Hippocampal formation (tissue), 2 donors: ENCODE measurements around the gene C3.
A peak's percentile ranks its signal among the peaks of the same experiment; 100 is the strongest.
"Not testable (repeated sequence)": the region's sequence is repeated elsewhere in the genome, so short reads cannot be mapped to it uniquely, and the experiment has no call there.

Source experiments
- DNase-seq, 2 donors: peaks; one replicate each; lab custom pipeline; 2025; lab: John Stamatoyannopoulos, UW

The C3 gene

DNA sequence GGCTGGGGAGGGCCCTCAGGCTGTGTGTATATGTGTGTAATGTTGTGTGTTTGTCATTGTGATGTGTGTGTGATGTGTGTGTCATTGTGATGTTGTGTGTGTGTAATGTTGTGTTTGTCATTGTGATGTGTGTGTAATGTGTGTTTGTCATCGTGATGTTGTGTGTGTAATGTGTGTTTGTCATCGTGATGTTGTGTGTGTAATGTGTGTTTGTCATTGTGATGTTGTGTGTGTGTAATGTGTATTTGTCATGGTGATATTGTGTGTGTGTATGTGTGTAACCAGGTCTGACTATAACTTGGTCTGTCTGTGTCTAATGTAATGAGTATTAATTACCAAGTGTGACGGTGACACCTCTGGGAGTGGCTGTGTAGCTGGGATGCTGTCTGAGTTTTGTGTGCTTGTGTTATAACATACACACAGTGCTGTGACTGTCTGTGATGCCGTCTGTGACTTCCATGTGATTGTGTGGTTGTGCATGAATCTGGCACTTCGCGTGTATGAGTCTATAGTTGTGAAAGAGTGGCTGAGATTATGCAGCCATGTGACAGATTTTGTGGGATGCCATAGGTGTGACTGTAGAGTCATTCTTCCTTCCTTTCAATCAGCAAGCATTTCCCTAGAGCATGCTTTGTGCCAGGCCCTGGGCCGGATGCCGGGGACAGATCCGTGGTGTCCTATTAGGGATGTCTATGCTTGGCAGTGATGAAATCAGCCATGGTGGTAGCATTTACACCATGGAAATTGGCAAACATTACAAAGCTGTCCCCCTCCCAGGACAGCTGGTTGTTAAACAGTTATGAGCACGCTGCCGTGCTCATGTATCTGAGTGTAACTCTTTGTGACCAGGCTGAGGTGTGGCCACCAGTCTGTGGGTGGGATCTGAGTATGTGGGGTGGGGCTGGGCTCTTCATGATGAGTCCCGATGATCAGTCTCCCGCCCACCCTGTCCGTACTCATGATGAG, 56.9 kb downstream of the C3 start:
- DNase-seq, result no peak

DNA sequence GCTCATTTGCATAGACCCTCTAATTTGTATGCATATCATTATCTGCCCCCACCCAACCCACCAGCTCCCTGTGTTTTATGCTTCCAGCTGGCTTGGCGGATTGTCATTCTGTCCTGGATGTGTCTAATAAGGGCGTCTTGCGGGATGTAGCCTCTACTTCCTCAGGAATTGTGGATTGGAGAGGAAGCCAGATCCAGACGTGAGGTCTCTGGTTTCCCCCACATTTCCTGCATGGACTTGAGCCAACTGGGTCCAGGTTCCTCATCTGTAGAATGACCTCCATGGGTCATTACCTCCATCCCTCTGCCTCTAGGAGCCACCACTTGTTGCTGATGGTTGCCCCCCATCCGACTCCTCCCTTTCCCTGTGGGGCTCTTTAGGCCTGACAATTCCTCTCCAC, 57.7 kb downstream of the C3 start:
- no peak for DNase-seq

DNA sequence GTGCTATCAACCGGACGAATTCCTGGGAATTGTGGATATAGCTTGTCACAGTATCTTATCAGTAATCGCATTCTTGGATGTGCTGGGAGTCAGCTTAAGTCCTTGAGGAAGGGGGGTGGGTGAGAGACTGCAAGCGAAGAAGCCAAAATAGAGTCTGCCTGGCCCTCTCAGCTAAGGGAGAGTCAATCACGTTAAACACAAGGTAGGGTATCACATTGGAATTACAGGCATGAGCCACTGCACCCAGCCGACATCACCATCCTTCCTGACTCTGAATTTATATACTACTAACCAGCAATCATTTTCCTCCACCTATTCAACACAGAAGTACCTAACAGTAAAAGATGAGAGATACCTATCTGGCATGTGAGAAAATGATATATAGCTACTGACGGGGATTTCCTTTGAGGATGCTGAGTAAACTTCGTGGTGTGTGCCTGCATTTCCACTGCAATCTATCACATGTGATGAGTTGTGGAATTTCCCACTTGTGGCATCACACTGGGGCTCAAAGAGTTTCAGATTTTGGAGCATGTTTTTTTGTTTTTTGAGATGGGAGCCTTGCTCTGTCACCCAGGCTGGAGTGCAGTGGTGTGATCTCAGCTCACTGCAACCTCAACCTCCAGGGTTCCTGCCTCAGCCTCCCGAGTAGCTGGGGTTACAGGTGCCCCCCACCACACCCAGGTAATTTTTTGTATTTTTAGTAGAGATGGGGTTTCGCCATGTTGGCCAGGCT, 58.8 kb downstream of the C3 start:
- DNase-seq, result not testable (repeated sequence)

DNA sequence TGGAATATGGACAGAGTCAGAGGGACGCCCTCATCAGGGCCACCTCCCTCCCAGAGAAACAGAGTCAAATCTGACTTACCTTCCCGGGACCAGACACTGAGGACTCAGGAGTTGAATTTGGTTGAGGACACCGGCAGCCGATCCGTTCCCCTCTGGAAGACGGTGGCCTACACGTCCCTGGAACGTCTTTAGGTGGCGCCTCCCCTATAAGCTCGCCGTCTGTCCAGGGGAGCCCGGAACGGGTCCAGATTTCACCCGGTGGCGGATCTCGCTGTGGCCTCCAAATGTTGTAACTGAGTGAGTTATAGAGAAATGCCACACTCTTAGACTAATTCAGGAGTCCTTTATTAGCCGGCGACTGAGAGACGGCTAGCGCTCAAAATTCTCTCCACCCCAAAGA, 59.5 kb downstream of the C3 start:
- DNase-seq, result no peak

DNA sequence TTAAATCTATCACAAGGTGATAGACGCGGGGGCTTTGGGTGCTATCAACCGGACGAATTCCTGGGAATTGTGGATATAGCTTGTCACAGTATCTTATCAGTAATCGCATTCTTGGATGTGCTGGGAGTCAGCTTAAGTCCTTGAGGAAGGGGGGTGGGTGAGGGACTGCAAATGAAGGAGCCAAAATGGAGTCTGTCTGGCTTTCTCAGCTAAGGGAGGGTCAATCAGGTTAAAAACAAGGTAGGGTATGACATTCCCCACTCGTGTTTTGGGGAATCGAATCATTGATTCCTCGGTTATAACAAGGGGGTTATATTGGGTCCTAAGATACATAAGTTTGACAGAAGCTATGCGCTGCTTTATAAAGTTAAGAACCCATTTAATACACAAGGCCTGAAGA, 64.1 kb downstream of the C3 start:
- not testable (repeated sequence) for DNase-seq

DNA sequence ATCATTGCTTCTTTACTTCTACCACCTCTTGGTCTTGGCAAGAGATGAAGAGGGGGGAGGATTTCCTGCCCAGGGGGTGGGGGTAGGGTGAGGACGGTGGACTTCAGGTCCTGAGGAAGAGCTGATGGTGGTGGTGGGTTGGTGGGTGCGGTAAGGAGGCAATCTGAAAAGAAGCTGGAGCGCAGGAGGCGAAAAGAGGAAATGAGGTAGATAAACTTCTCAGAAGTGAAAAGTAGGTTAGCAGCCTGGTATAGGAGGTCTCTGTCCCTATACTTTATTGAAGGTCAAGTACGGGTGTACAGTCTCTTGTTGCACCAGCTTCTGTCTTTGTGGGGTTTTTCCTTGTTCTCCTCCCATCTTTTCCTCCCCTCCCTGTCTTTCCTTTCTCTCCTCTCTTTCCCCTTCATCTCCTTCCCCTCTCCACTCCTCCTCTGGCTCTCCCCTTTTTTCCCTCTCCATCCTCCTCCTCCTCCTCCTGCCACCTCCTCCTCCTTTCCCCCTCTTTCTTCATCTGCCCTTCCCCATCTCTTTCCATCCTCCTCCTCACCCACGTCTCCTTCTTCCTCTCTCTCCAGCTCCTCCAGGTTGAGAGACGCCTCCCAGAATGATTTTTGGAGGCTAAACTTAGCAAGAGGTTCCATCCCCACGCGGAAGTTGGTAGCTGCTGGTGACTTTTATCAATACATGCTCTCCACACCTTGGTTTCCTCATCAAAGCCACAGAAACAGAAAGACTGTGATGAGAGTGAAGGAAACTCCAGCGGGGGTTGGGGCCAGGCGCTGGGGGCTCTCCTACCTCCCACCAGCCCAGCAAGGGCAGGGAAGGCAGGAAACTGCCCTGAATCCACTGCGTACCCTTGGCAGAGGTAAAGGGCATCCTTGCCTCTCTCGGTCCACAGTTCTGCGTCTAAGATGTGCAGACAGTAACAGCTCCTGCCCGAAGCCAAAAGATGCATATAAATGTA, 65.8 kb downstream of the C3 start:
- DNase-seq, result no peak

DNA sequence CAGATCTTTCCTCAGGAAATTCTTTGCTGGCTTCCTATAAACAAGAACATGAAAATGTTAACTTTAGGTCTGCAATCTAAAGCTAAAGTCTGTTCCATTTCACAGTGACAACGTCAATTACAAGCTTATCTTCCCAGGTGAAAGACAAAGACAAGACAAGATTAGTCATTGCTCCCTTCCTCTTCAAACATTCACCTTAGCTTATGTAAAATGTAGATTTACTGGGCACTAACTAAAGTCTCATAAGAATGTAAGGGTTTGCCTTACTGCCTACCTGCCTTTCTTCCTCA, 67.7 kb downstream of the C3 start:
- no peak for DNase-seq

DNA sequence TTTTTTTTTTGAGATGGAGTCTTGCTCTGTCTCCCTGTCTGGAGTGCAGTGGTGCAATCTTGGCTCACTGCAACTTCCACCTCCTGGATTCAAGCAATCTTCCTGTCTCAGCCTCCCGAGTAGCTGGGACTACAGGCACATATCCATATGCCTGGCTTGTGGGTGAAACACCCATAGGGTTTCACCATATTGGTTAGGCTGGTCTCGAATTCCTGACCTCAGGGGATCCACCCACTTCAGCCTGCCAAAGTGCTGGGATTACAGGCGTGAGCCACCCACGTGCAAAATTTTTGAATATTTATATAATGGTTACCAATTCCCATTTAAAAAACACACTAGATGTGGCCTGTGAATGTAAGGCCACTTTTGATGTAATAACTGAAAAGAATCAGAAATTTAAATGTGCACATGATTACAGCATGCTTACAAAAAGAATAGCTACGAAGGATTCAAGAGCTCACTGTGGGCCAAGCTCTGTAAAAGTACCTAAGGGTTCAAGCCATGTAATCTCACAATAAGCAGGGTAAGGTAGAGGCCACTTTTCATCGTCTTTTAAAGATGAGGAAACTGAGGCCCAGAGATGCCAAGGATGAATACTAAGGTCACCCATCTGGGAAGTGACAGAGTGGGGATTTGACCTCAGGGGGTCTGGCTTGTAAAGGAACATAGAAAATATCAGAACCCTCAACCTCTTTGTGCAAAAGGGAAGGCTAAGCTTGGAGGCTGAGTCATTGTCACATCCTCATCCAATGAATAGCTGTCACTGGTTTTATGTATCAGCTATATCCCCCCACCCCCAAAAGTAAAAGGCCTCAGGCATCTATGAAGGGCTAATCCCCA, 68.3 kb downstream of the C3 start:
- DNase-seq, result no peak

DNA sequence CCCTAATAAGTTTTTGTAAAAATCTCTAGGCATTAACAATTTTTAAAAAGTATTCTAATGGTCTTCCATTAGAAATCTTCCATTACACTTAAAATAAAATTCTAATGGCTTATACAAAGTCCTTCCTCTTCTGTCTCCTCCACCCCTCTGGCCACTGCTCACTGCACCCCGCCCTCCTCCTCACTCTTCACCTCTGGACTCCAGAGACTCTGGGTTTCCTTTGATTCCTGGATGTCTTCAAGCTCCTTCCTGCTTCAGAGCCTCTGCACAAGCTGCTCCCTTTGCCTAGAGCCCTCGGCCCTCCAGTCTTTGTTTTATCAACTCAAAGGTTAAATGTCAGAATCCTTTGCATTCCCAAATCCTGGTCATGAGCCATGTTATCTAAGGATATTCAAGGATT, 71.3 kb downstream of the C3 start:
- no peak for DNase-seq

DNA sequence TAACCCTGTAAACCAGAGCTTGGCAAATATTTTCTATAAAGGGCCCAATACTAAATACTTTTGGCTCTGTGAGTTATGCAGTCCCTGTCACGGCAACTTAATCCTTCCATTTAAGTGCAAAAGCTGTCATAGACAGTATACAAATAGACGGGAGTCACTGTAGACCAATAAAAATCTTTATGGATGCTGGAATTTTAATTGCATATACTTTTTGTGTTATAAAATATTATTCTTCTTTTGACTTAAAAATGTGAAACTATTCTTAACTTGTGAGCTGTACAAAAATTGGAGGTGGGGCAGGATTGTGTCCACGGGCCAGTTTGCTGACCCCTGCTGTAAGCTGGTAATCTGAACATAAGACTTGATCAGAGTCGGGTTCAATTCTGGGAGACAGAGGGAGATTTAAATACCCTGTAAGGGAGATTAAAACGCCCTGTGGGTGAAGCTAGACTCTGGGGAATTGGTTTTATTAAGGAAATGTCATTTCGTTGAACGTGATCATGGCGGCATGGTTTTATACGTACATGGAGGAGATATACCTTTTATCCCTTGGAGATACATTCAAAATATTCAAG, 72.2 kb downstream of the C3 start:
- no peak for DNase-seq

DNA sequence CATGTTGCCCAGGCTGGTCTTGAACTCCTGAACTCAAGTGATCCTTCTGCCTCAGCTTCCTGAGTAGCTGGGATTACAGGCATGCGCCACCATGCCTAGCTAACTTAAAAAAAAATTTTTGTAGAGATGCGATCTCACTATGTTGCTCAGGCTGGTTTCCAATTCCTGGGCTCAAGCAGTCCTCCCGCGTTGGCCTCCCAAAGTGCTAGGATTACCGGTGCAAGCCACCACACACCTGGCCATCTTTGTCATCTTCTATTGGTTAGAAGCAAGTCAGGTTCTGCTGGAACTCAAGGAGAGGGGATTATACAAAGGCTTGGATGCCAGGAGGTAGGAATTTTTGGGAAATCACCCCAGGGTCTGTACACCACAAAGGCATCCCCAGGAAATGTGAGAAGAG, 75.7 kb downstream of the C3 start:
- no peak for DNase-seq

DNA sequence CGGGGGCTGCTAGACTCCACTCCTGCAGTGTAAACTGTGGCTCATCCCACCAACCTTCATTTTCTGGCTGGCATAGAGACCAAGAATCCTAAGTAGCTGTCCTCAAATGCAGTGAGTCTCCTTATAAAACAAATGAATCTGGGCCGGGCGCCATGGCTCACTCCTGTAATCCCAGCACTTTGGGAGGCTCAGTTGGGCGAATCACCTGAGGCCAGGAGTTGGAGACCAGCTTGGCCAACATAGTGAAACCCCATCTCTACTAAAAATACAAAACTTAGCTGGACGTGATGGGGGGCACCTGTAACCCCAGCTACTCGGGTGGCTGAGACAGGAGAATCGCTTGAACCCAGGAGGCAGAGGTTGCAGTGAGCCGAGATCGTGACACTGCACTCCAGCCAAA, 80.1 kb downstream of the C3 start:
- DNase-seq, result not testable (repeated sequence)

DNA sequence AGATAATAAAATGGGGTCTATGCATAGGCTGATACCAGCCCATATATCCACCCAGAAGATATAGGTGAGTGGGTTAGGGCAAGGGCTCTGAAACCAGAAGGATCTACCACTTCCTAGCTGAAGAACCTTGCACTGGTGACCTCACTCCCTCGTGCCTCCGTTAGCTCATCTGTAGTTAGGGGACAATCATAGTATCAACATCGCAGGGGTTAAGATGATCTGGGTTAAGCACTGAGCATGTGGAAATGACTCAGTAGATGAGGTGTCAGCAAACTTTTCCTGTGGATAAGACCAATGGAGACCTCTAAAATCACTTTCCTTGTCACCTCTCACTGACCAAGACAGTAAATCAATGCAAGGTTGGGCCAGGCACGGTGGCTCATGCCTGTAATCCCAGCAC, 81.0 kb downstream of the C3 start:
- DNase-seq, result no peak

DNA sequence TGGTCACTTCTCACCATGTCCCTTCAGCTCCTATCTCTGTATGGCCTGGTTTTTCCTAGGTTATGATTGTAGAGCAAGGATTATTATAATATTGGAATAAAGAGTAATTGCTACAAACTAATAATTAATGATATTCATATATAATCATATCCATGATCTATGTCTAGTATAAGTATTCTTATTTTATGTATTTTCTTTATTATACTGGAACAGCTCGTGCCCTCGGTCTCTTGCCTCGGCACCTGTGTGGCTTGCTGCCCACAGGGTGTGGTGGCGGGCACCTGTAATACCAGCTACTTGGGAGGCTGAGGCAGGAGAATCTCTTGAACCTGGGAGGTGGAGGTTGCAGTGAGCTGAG, 87.0 kb downstream of the C3 start:
- DNase-seq, result not testable (repeated sequence)

DNA sequence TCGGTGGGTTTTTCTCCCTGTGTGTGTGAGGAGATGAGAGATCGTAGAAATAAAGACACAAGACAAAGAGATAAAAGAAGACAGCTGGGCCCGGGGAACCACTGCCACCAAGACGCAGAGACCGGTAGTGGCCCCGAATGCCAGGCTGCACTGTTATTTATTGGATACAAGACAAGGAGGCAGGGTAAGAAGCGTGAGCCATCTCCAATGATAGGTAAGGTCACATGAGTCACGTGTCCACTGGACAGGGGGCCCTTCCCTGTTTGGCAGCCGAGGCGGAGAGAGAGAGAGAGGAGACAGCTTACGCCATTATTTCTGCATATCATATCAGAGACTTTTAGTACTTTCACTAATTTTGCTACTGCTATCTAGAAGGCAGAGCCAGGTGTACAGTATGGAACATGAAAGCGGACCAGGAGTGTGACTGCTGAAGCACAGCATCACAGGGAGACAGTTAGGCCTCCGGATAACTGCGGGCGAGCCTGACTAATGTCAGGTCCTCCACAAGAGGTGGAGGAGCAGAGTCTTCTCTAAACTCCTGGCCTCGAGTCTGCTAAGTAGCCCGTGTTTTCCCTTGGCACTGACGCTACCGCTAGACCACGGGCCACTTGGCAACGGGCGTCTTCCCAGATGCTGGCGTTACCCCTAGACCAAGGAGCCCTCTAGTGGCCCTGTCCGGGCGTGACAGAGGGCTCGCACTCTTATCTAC, 87.5 kb downstream of the C3 start:
- peak; percentile 37 to 46 for DNase-seq

DNA sequence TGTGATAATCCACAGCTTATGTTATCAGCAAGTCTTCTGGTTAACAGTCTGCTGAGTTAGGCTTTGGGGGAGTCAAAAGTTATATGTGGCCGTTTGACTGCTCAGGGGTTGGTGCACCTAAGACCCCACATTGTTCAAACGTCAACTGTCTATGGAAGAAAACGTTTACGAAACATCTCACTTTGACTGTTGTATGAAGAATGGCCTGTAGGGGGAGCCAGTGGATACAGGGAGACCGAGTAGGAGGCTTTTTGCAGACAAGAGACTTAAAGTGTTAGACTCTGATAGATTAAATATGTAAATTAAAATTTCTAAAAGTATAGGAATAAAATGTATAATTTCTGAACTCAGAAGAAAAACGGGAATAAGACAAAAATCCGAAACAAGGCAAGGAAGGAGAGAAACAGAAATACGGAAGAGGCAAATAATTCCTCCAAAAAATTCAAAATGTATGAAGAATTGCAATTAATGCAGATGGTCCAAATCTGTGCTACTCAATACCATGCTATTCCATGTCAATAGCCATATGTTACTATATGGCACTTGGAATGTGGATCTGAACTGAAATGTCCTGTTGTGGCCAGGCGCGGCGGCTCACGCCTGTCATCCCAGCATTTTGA, 88.3 kb downstream of the C3 start:
- DNase-seq, result peak; percentile 60 to 79
